SIG-M5 (cell line): ENCODE data around the gene MYO10.
"Not testable (repeated sequence)": the region's sequence is repeated elsewhere in the genome, so short reads cannot be mapped to it uniquely, and the experiment has no call there.

Experiments used
- DNase-seq: peaks from one replicate; lab custom pipeline; 2025; lab: John Stamatoyannopoulos, UW

MYO10 gene

DNA sequence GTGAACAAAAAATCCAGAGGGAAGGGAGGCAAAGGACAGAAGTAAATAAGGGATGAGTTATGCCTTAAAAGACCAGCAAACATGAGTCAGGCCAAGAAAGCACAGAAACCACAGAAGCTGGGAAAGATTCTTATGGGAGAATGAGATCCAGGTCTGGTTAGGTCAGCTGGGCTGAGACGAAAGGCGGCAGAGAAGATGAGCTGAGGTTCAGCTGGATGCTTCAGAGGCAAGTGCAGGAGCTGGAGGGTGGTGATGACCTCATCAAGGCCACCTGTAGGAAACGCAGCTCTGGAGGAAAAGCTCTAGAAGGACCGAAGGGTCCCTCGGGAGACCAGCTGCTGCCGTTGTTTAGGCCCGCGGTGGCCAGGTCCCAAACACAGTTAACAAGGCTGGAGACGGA, 152.0 kb downstream of the MYO10 start:
- DNase-seq = no peak

GRCh38 chr5:16781828-16782626, 154.1 kb downstream of the MYO10 start:
- DNase-seq = no peak

GRCh38 chr5:16780325-16780724, 155.8 kb downstream of the MYO10 start:
- DNase-seq = no peak

- no peak for DNase-seq
These were observed 158.7 kb downstream of the MYO10 start for GRCh38 chr5:16777432-16777831.

- DNase-seq = no peak
These were observed 159.4 kb downstream of the MYO10 start for GRCh38 chr5:16776611-16777251.

GRCh38 chr5:16774806-16775205, 161.3 kb downstream of the MYO10 start:
- DNase-seq = no peak

DNA sequence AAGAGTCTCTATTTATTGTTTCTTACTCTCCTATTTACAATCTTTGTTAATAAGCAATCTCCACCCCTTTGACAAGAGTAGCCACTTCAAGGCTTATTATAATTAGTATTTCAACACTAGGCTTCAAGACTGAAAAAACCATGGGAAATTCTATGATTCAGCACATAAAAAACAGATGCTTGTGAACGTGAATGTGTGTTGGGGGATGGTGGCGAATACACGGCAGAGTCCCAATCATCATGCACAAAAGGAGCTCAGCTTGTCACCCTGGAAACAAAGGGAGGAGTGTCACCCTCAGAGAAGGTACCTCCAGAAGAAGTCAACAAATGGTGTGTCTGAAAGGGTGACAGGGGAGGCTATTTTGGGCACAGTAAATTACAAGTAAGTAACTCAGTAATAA, 162.1 kb downstream of the MYO10 start:
- DNase-seq = no peak

DNA sequence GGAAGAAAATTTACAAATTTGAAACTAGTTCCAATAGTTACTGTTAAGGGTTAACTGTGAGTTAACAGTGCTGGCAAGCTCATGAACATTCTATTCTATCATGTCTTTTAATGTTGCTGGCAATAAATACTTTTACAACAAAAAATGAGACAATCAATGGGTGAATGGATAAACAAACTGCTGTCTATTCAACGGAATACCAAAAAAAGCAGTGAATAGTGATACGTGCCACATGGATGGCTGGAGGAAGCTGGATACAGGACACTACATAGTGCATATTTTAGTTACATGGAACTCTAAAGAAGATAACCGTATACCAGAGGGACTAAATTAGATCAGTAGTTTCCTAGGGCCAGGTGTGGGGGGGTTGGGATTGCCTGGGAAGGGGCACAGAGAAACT, 163.5 kb downstream of the MYO10 start:
- DNase-seq = no peak

GRCh38 chr5:16768184-16768583, 167.9 kb downstream of the MYO10 start:
- no peak for DNase-seq

GRCh38 chr5:16763211-16763610, 172.9 kb downstream of the MYO10 start:
- no peak for DNase-seq

GRCh38 chr5:16759147-16759773, 176.8 kb downstream of the MYO10 start:
- no peak for DNase-seq

DNA sequence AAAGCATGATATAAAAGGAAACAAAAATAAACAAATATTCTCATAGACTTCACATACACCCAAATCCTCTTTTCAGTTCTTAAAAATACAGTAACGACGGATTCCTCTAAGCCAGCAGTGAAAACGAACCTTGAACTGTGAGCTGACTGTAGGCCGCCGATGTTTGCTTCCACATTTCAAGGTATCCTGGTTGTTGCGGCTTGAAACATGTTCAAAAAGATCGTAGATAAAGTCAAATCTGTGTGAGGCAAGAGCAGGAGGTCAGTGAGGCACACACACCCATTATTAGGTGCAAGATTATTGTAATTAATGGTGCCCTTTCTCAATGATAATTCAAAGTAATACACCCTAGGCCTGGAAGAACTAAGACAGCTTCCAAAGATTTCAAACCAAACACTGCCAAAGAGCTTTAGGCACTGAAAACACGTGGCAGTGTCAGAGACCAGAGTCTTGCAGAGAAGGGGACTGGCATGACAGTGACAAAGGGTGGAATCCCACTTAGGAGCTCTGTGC, 178.0 kb downstream of the MYO10 start:
- no peak for DNase-seq

DNA sequence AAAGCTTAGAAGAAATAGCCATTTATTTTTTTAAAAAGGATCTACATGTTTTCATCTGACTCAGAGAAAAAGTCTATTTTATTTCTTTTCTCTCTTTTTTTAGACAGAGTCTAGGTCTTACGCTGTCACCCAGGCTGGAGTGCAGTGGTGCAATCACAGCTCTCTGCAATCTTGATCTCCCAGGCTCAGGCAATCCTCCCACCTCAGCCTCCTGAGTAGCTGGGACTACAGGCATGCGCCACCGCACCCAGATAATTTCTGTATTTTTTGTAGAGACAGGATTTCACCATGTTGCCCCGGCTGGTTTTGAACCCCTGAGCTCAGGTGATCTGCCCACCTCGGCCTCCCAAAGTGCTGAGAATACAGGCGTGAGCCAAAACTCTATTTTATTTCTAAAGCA, 178.5 kb downstream of the MYO10 start:
- not testable (repeated sequence) for DNase-seq

- no peak for DNase-seq
These were observed 178.9 kb downstream of the MYO10 start for GRCh38 chr5:16757146-16757545.

DNA sequence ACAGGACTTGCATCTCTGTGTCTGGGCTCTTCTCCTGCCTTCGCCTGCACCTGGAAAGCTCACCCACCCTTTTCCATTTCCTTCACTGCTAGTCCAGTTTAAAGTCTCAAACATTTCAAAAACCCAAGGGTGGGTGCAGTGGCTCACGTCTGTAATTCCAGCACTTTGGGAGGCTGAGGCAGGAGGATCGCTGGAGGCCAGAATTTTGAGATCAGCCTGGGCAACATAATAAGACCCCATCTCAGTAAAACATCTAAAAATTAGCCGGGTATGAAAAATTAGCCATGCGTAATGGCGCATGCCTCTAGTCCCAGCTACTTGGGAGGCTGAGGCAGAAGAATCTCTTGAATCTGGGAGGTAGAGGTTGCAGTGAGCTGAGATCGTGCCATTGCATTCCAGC, 179.4 kb downstream of the MYO10 start:
- no peak for DNase-seq

DNA sequence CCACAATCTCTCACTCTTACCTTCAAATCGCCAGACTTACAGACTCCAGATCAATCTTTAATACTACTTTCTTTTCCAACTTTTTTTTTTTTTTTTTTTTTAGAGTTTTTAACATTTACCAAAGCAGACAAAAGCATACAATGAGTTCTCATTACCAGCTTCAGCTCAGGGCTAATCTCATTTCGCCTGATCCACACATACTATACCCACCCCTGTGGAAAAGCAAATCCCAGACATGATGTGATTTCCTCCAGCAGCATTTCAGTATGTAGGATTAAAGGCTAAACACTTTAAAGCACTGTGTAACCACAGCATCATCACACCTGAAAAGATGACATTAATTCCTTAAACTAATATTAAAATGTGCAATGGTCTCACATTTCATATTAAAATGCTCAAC, 180.4 kb downstream of the MYO10 start:
- DNase-seq = no peak

- no peak for DNase-seq
These were observed 181.5 kb downstream of the MYO10 start for GRCh38 chr5:16754601-16755000.

- no peak for DNase-seq
These were observed 182.0 kb downstream of the MYO10 start for GRCh38 chr5:16754086-16754485.

- DNase-seq = no peak
These were observed 185.6 kb downstream of the MYO10 start for GRCh38 chr5:16750445-16750844.

DNA sequence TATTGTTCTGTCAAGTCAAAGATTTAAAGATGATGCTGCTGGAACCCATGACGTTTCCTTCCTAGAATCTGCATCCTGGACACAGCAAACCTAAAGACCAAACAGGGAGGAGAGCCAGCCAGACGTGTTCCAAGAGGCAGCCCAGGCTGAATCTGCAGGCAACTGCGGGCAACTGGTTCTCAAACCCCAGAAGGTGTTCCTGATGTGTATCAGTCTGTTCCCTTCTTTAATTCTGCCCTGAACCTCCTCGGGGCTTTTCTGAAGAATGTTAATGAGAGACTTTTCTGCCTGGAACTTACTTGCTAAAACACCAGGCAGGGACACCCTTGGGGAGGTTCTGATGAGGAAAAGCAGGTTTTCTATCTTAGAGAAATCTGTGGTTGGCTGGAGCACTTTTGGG, 186.5 kb downstream of the MYO10 start:
- DNase-seq = no peak

DNA sequence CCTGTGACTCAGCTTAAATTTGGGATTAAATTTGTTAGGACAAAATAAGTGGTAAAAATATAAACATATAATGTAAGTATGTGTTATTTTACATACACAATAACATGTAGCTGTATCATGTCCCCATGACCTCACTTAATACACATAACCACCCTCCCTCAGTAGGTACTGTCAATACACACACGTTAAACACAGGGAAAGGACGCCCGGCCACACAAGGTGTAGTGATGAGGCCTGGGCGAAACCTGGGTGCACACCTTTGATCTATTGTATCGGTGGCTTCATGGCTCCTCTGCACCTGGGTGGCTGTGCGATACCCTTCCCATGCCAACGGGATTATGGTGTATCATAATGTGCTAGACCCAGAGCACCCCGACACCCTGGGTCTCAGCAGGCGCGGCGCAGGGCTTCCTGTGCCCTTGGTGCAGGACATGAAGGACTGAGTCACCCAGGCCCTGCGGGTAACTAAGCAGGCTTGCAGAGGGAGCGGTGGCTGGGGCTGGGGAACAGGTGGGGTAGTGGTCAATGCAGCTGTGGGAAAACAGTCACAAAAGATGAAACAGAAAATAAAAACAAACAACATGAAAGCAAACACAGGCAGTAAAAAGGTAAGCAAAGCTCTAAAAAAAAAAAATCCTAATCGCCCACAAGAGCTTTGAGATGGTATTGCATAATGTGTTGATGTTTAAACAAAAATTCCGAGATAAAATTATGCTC, 191.8 kb downstream of the MYO10 start:
- no peak for DNase-seq

DNA sequence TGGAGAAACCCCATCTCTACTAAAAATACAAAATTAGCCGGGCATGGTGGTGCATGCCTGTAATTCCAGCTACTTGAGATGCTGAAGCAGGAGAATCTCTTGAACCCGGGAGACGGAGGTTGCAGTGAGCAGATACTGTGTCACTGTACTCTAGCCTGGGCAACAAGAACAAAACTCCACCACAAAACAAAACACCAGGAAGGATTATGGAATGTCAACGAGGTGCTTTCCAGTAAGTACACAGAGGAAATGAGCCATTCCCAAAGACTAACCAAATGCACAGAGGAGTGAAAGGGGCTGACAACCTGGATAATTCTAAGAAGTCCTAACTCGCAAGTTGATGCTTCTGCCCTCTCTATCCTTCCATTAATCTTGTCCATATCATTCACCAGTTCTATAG, 193.2 kb downstream of the MYO10 start:
- no peak for DNase-seq
